ENCODE measurements around the gene DHCR7. TPM values are rescaled to one million over a fixed set of nuclear protein-coding genes. Genes with fewer than 3 reads are reported as not detected.

DHCR7 gene
- total and polyA plus RNA-seq, 12 donors: 31.8 to 904 (median 85.3) TPM

GRCh38 chr11:71444811-71445210, 3.4 kb downstream of the DHCR7 start:
- Histone ChIP-seq H3K4me1 (replicated peaks in 1 of 2) (peaks cover 19 to 20% of the 10 kb centered on the region in 2 donors), H3K27ac (no peak overlapping the region), H3K4me3 (no peak overlapping the region), H3K27me3 (no peaks in the 10 kb centered on the region), H3K36me3 (replicated peaks in 1 of 2) (peaks cover 0 to 32% of the 10 kb centered on the region in 2 donors), H3K9me3 (replicated peaks in 1 of 3) (no peaks in the 10 kb centered on the region)
- no peak for TF ChIP-seq CTCF (IDR thresholded peaks at IDR 0.05)
- no peak for TF ChIP-seq POLR2A (IDR thresholded peaks at IDR 0.05)
- intact Hi-C loops (cut with DNase I): no loop called here
- WGBS, 4 donors: 92 to 98% (median 94%) methylated on average over 6 of the region's 6 CpGs
- peak in 1 of 7 donors; percentile 10 for DNase-seq

GRCh38 chr11:71443736-71444445, 4.3 kb downstream of the DHCR7 start:
- no peak overlapping the region for H3K27ac ChIP-seq
- no peaks in the 10 kb centered on the region for H3K27me3 ChIP-seq
- no peaks in the 10 kb centered on the region for H3K9me3 ChIP-seq (replicated peaks in 1 of 3)
- intact Hi-C loops (cut with DNase I): no loop called here
- no peak overlapping the region for H3K4me3 ChIP-seq
- peaks cover 0 to 39% of the 10 kb centered on the region in 2 donors for H3K36me3 ChIP-seq (replicated peaks in 1 of 2)
- DNase-seq: peak in 3 of 7 donors; percentile 5 to 13 (median 10)
- peaks cover 10 to 12% of the 10 kb centered on the region in 2 donors for H3K4me1 ChIP-seq (replicated peaks in 1 of 2)
- 94 to 96% (median 94%) methylated on average over 14 to 20 of the region's 20 CpGs for WGBS, 4 donors
- no peak for TF ChIP-seq CTCF (IDR thresholded peaks at IDR 0.05)

GRCh38 chr11:71442880-71443279, 5.3 kb downstream of the DHCR7 start:
- peaks cover 0 to 46% of the 10 kb centered on the region in 2 donors for H3K36me3 ChIP-seq (replicated peaks in 1 of 2)
- TF ChIP-seq POLR2A (IDR thresholded peaks at IDR 0.05) (no peak), CTCF (IDR thresholded peaks at IDR 0.05) (no peak)
- H3K27me3 ChIP-seq: no peaks in the 10 kb centered on the region
- H3K4me3 ChIP-seq: no peak overlapping the region
- DNase-seq: peak in 1 of 7 donors; percentile 2
- no peaks in the 10 kb centered on the region for H3K9me3 ChIP-seq (replicated peaks in 1 of 3)
- peaks cover 5 to 13% of the 10 kb centered on the region in 2 donors for H3K4me1 ChIP-seq (replicated peaks in 1 of 2)
- H3K27ac ChIP-seq: no peak overlapping the region
- intact Hi-C loops (cut with DNase I): no loop called here
- WGBS, 4 donors: 96 to 99% (median 97%) methylated on average over 5 of the region's 5 CpGs

GRCh38 chr11:71442123-71442522, 6.1 kb downstream of the DHCR7 start:
- Histone ChIP-seq H3K27me3 (no peaks in the 10 kb centered on the region), H3K4me3 (no peak overlapping the region), H3K27ac (no peak overlapping the region), H3K9me3 (replicated peaks in 1 of 3) (no peaks in the 10 kb centered on the region), H3K36me3 (replicated peaks in 1 of 2) (peaks cover 0 to 46% of the 10 kb centered on the region in 2 donors), H3K4me1 (replicated peaks in 1 of 2) (peaks cover 0 to 10% of the 10 kb centered on the region in 2 donors)
- TF ChIP-seq CTCF (IDR thresholded peaks at IDR 0.05): no peak
- no peak for TF ChIP-seq POLR2A (IDR thresholded peaks at IDR 0.05)
- no peak for DNase-seq
- WGBS, 4 donors: 90 to 96% (median 95%) methylated on average over 8 of the region's 8 CpGs
- intact Hi-C loops (cut with DNase I): no loop called here
